Neural progenitor cell (in vitro differentiated cells): ENCODE data around the gene KIF12. TPM values are rescaled to one million over a fixed set of nuclear protein-coding genes. Genes with fewer than 3 reads are reported as not detected.

Source experiments
- DNase-seq: peaks from one replicate; pipeline ENCODE4 v3.0.0-alpha.2; 2016; ENCODE audit warnings: low spot score
- H2AFZ ChIP-seq: fragments of 200-600 bp; sonication (generic); replicated peaks from 2 replicates; pipeline ENCODE4 v1.6.1; 2016; ENCODE audit warnings: antibody characterized with exemption
- H3F3A ChIP-seq: fragments of 200-600 bp; sonication (generic); 2 replicates; pipeline ENCODE4 v1.6.1; 2016; ENCODE audit warnings: antibody characterized with exemption, low read depth
- H3K27ac ChIP-seq: fragments of 200-600 bp; sonication (generic); 2 replicates; pipeline ENCODE4 v1.5.1; 2016; ENCODE audit warnings: mild to moderate bottlenecking
- H3K27me3 ChIP-seq: fragments of 200-600 bp; sonication (generic); 2 replicates; pipeline ENCODE4 v1.6.1; 2016; ENCODE audit warnings: mild to moderate bottlenecking, moderate library complexity
- H3K36me3 ChIP-seq: fragments of 200-600 bp; sonication (generic); 2 replicates; pipeline ENCODE4 v1.5.1; 2016
- H3K4me1 ChIP-seq: fragments of 200-600 bp; sonication (generic); 2 replicates; pipeline ENCODE4 v1.6.1; 2016; ENCODE audit warnings: mixed run types
- H3K4me2 ChIP-seq: fragments of 200-600 bp; sonication (generic); 2 replicates; pipeline ENCODE4 v1.6.1; 2016
- H3K4me3 ChIP-seq: fragments of 200-600 bp; sonication (generic); 2 replicates; pipeline ENCODE4 v1.5.1; 2016
- H3K79me2 ChIP-seq: fragments of 200-600 bp; sonication (generic); 2 replicates; pipeline ENCODE4 v1.6.1; 2016; ENCODE audit warnings: low read depth
- H3K9ac ChIP-seq: fragments of 200-600 bp; sonication (generic); 2 replicates; pipeline ENCODE4 v1.6.1; 2016
- H3K9me3 ChIP-seq: fragments of 200-600 bp; sonication (generic); 2 replicates; pipeline ENCODE4 v1.5.1; 2016; ENCODE audit warnings: low read depth
- H4K20me1 ChIP-seq: fragments of 200-600 bp; sonication (generic); 2 replicates; pipeline ENCODE4 v1.6.1; 2016; ENCODE audit warnings: low read depth
- H3K27ac Mint-ChIP-seq: 3 replicates; pipeline ENCODE4 v1.8.0; 2021; ENCODE audit warnings: mixed read lengths
- H3K27me3 Mint-ChIP-seq: 2 replicates; pipeline ENCODE4 v1.8.0; 2022; ENCODE audit warnings: low read depth, mild to moderate bottlenecking, inconsistent platforms, moderate library complexity, mixed read lengths; ENCODE audit not compliant: insufficient read depth
- H3K36me3 Mint-ChIP-seq: 3 replicates; pipeline ENCODE4 v1.8.0; 2021; ENCODE audit warnings: mixed read lengths
- H3K4me1 Mint-ChIP-seq: 3 replicates; pipeline ENCODE4 v1.8.0; 2021; ENCODE audit warnings: mixed read lengths
- H3K4me3 Mint-ChIP-seq: 3 replicates; pipeline ENCODE4 v1.8.0; 2021; ENCODE audit warnings: mild to moderate bottlenecking, moderate library complexity, mixed read lengths
- H3K9me3 Mint-ChIP-seq: 3 replicates; pipeline ENCODE4 v1.8.0; 2020; ENCODE audit warnings: mixed read lengths
- EZH2 ChIP-seq: fragments of 200-600 bp; sonication (generic); IDR thresholded peaks from 2 replicates; pipeline ENCODE4 v1.6.1; 2017; ENCODE audit warnings: antibody characterized with exemption, mild to moderate bottlenecking, moderate library complexity
- EZH2phosphoT487 ChIP-seq: fragments of 200-600 bp; sonication (generic); IDR thresholded peaks from 2 replicates; pipeline ENCODE4 v1.6.1; 2017; ENCODE audit warnings: antibody characterized with exemption
- total RNA-seq: library from RNA; depleted of rRNA; stranded (reverse); fragments of >200 nt; gene quantifications from 2 replicates; pipeline ENCODE4 v1.2.3, GENCODE V29; 2015; ENCODE audit warnings: low replicate concordance
- TF ChIP-seq, protein P1 (sequence below): fragments of 200-600 bp; sonication (generic); IDR thresholded peaks from 2 replicates; pipeline ENCODE4 v1.5.1; 2017; ENCODE audit warnings: antibody characterized with exemption, mild to moderate bottlenecking

The KIF12 gene
- total RNA-seq, 1 donor from 2014 or later: 0.56 TPM

- Histone ChIP-seq H3K79me2 (no peaks in the 10 kb centered on the region), H4K20me1 (no peaks in the 10 kb centered on the region), H3K4me2 (no peak overlapping the region), H3K4me3 (no peak overlapping the region), H3F3A (no peaks in the 10 kb centered on the region), H3K27ac (no peak overlapping the region), H3K27me3 (peaks cover 26% of the 10 kb centered on the region), H3K9ac (no peak overlapping the region), H3K36me3 (no peaks in the 10 kb centered on the region), H2AFZ (no peak overlapping the region), H3K9me3 (no peaks in the 10 kb centered on the region), H3K4me1 (no peaks in the 10 kb centered on the region)
- Mint-ChIP-seq H3K27me3 (peaks cover 23% of the 10 kb centered on the region), H3K4me1 (no peaks in the 10 kb centered on the region), H3K9me3 (no peaks in the 10 kb centered on the region), H3K4me3 (no peak overlapping the region), H3K36me3 (peaks cover 2% of the 10 kb centered on the region), H3K27ac (no peak overlapping the region)
- TF ChIP-seq EZH2 (no peak), EZH2phosphoT487 (no peak)
- DNase-seq: no peak
Observed at GRCh38 chr9:114093031-114093471, 6.0 kb downstream of the KIF12 start.

DNA sequence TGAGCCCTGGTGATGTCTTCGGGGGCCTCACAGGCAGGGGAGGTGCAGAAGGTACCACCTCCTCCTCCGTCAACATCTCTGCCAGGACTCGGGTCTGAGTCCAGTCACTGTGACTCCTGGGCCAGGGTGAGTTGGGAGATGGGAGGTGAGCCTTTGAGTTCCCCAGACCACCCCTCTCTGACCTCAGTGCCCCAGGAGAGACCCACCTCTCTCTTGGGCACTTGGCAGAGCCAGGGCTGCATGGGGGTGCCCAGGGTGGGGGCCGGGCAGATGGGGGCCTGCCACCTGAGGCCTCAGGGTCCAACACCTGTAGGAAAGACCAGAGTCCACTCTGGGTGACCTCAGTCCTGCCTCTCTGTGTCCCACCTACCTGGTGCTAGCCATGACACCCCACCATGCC, 6.8 kb downstream of the KIF12 start:
- no peaks in the 10 kb centered on the region for H3F3A ChIP-seq
- H3K27ac Mint-ChIP-seq: no peak overlapping the region
- DNase-seq: no peak

DNA sequence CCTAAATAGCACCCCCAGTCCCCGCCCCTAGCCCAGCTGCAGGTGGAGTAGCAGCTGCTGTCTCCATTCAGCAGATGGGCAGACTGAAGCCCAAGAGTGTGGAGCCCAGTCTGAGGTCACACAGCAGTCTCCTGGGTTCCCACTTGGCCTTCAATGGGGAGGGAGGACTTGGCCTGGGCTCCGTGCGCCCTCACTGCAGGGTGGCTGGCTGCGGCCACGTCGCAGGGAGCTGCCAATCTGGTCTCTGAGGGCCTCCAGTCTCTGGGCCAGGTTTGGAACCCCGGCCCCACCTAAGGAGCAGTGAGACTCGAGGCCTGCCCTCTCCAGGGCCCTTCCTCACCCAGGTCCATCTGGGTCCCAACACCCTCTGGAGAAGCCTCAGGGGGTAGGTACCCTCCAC, 7.4 kb downstream of the KIF12 start:
- Mint-ChIP-seq H3K27ac (no peak overlapping the region), H3K4me1 (no peaks in the 10 kb centered on the region)

More for the DNA sequence above, 6.8 kb downstream of the KIF12 start:
- H4K20me1 ChIP-seq: no peaks in the 10 kb centered on the region
- H3K27me3 Mint-ChIP-seq: peaks cover 17% of the 10 kb centered on the region
- no peaks in the 10 kb centered on the region for H3K36me3 ChIP-seq
- peaks cover 19% of the 10 kb centered on the region for H3K27me3 ChIP-seq
- no peaks in the 10 kb centered on the region for H3K9me3 Mint-ChIP-seq
- H3K27ac ChIP-seq: no peak overlapping the region
- H3K4me1 ChIP-seq: no peaks in the 10 kb centered on the region
- peaks cover 2% of the 10 kb centered on the region for H3K36me3 Mint-ChIP-seq
- no peak for TF ChIP-seq EZH2phosphoT487
- TF ChIP-seq, protein P1, sequence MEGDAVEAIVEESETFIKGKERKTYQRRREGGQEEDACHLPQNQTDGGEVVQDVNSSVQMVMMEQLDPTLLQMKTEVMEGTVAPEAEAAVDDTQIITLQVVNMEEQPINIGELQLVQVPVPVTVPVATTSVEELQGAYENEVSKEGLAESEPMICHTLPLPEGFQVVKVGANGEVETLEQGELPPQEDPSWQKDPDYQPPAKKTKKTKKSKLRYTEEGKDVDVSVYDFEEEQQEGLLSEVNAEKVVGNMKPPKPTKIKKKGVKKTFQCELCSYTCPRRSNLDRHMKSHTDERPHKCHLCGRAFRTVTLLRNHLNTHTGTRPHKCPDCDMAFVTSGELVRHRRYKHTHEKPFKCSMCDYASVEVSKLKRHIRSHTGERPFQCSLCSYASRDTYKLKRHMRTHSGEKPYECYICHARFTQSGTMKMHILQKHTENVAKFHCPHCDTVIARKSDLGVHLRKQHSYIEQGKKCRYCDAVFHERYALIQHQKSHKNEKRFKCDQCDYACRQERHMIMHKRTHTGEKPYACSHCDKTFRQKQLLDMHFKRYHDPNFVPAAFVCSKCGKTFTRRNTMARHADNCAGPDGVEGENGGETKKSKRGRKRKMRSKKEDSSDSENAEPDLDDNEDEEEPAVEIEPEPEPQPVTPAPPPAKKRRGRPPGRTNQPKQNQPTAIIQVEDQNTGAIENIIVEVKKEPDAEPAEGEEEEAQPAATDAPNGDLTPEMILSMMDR: no peak
- TF ChIP-seq EZH2: no peak
- H3K9me3 ChIP-seq: no peaks in the 10 kb centered on the region
- no peak overlapping the region for H3K4me3 ChIP-seq
- no peak overlapping the region for H3K4me2 ChIP-seq
- no peak overlapping the region for H3K9ac ChIP-seq
- no peak overlapping the region for H3K4me3 Mint-ChIP-seq
- no peaks in the 10 kb centered on the region for H3K79me2 ChIP-seq
- H3K4me1 Mint-ChIP-seq: no peaks in the 10 kb centered on the region
- H2AFZ ChIP-seq: no peak overlapping the region

DNA sequence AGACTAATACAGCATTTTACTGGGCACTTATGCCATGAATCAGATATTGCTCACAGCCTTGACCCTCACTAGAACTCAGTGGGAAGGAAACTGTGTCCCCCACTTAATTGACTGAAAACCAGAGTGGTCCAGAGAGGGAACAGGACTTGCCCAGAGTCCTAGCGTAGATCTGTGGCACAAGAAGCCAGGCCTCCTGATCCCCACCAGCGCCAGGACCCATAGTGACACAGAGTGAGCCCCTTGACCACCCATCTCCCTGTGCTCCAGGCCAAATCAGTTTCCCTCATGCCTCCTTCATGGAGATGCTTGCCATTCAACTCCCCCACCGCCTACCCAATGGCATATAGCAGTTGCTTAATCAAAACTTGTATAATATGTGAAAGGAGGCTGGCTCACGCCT, 8.3 kb downstream of the KIF12 start:
- Histone ChIP-seq H3F3A (no peaks in the 10 kb centered on the region), H3K79me2 (no peaks in the 10 kb centered on the region), H3K9ac (no peak overlapping the region), H3K4me2 (no peak overlapping the region), H3K27me3 (peaks cover 4% of the 10 kb centered on the region), H2AFZ (no peak overlapping the region), H3K36me3 (no peaks in the 10 kb centered on the region), H3K9me3 (no peaks in the 10 kb centered on the region), H3K4me1 (no peaks in the 10 kb centered on the region), H3K4me3 (no peak overlapping the region), H3K27ac (no peak overlapping the region), H4K20me1 (no peaks in the 10 kb centered on the region)
- Mint-ChIP-seq H3K4me1 (no peaks in the 10 kb centered on the region), H3K36me3 (peaks cover 2% of the 10 kb centered on the region), H3K9me3 (peaks cover 3% of the 10 kb centered on the region), H3K27me3 (peaks cover 11% of the 10 kb centered on the region), H3K27ac (no peak overlapping the region), H3K4me3 (no peak overlapping the region)
- TF ChIP-seq EZH2 (no peak), EZH2phosphoT487 (no peak)
- TF ChIP-seq, protein P1: no peak
- no peak for DNase-seq

More for the DNA sequence above, 7.4 kb downstream of the KIF12 start:
- Histone ChIP-seq H3K4me3 (no peak overlapping the region), H3K4me1 (no peaks in the 10 kb centered on the region), H3K79me2 (no peaks in the 10 kb centered on the region), H3K4me2 (no peak overlapping the region), H3K36me3 (no peaks in the 10 kb centered on the region), H3K27me3 (peaks cover 13% of the 10 kb centered on the region), H2AFZ (no peak overlapping the region), H3F3A (no peaks in the 10 kb centered on the region), H4K20me1 (no peaks in the 10 kb centered on the region), H3K9ac (no peak overlapping the region), H3K27ac (no peak overlapping the region), H3K9me3 (no peaks in the 10 kb centered on the region)
- H3K27me3 Mint-ChIP-seq: peaks cover 17% of the 10 kb centered on the region
- H3K4me3 Mint-ChIP-seq: no peak overlapping the region
- no peak for TF ChIP-seq EZH2
- no peak for TF ChIP-seq EZH2phosphoT487
- TF ChIP-seq, protein P1: no peak
- peaks cover 2% of the 10 kb centered on the region for H3K36me3 Mint-ChIP-seq
- no peak for DNase-seq
- H3K9me3 Mint-ChIP-seq: peaks cover 3% of the 10 kb centered on the region
